ENCODE results near the gene CRYBB3. TPM values are rescaled to one million over a fixed set of nuclear protein-coding genes. Genes with fewer than 3 reads are reported as not detected.

Gene CRYBB3
- not detected for polyA plus RNA-seq

- Mint-ChIP-seq H3K27me3 (peaks cover 4% of the 10 kb centered on the region), H3K27ac (peak within 1 kb of the TSS in 1 of 3 donors; percentile 6)
These were observed at the start of gene CRYBB3 for GRCh38 chr22:25199731-25200520. Gene CRYBB3 (plus strand): TSS chr22:25199858. CDS start chr22:25201397, 1,539 bp downstream.

DNA sequence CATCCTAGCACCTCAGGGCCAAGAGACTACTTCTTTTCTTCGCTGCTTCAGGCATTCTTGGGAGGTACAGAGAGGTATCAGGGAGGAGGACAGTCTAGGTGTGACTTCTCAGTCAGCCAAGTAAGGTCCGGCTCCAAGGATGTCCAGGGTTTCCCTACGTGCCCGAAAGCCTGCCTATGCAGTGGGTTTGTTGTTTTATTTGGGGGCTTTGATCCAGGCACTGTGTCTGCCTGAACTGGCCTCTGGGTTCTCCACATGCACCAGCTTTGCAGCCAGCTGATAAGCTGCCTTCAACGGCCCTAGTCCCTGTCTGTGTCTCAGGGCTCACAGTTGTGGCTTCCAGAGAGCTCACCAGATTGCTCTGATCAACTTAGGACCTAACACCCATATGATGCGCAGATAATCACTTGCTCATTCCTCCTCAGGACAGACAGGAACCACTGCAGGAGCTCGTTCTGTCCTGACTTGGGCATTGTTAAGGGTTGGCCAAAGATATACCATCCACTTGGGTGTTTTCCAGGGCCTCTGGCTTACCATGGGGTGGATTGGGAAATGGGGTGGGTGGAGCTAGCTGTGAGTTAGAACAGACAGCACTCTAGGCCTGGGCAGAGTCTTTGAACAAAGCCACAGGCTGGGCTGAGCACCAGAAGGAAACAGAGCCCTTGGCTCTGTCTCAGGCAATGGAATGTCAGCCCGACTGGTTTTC lies 45.5 kb upstream of the CRYBB3 start:
- H3K27ac Mint-ChIP-seq: no peak overlapping the region
- no peaks in the 10 kb centered on the region for H3K4me1 Mint-ChIP-seq
- H3K9me3 Mint-ChIP-seq: no peaks in the 10 kb centered on the region
- peaks cover 5% of the 10 kb centered on the region for H3K27me3 Mint-ChIP-seq
- no peak overlapping the region for H3K4me3 Mint-ChIP-seq
- no peaks in the 10 kb centered on the region for H3K36me3 Mint-ChIP-seq

More at GRCh38 chr22:25199731-25200520, at the start of gene CRYBB3:
- H3K9me3 Mint-ChIP-seq: no peaks in the 10 kb centered on the region
- no peaks in the 10 kb centered on the region for H3K36me3 Mint-ChIP-seq
- no peaks in the 10 kb centered on the region for H3K4me1 Mint-ChIP-seq
- H3K4me3 Mint-ChIP-seq: peak within 1 kb of the TSS in 1 of 4 donors; percentile 81

DNA sequence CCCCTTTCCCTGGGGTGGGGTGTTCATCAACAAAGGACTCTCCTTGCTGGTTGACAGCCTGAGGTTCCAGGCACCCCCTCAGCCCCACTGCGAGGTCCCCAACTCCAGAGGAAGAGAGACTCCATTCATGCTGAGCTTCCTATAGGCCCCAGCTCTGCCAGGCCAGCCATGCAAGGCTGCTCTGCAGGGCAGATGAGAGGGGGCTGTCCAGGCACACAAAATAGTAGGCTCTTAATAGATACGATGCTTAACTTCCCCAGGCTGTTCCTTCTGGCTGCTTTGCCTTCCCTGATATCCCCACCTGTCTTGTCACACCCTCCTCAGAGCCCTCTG lies 45.0 kb upstream of the CRYBB3 start:
- Mint-ChIP-seq H3K4me1 (no peaks in the 10 kb centered on the region), H3K27ac (peak overlapping the region in 1 of 3 donors; percentile 3), H3K27me3 (peaks cover 5% of the 10 kb centered on the region), H3K4me3 (no peak overlapping the region), H3K36me3 (no peaks in the 10 kb centered on the region), H3K9me3 (no peaks in the 10 kb centered on the region)

DNA sequence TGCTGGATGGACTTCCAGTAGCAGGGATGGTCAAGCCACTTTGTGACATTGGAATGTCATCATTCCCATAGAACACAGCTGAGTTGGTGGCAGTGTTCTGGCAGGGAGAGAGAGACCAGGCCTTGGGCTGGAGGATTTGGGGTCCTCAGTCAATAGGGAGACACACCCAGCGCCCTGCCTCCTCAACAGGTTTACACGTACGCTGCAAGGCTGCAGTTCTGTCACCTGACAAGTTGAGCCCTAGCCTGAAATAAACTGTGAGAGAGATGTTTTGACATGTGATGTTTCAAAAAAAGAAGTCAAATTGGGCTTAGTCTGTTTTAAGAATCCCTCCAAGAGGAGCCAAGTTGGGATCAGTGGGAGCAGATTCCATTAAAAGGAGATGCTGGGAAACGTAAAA lies 42.9 kb upstream of the CRYBB3 start:
- no peaks in the 10 kb centered on the region for H3K9me3 Mint-ChIP-seq
- no peak overlapping the region for H3K4me3 Mint-ChIP-seq
- no peaks in the 10 kb centered on the region for H3K4me1 Mint-ChIP-seq
- peaks cover 5% of the 10 kb centered on the region for H3K27me3 Mint-ChIP-seq
- no peak overlapping the region for H3K27ac Mint-ChIP-seq
- H3K36me3 Mint-ChIP-seq: no peaks in the 10 kb centered on the region

DNA sequence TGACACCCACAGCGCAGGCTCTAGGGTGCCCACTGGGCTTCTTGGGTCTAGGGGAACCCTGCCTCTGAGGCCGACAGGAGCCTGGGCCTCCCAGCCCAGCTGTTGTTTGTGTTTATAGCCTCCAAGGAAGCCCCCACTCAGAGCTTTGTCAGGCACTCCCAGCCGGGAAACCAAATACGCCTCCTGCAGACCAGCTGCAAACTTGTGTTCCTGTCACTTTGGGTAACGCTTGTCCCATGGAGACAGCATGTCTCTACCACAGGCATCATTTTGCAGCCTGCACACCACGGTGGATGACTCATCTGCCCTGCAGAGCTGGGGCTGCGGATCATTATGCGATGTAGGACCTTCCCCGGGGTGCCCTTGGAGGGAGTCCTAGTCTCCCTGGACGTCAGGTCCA lies 40.6 kb upstream of the CRYBB3 start:
- Mint-ChIP-seq H3K4me3 (no peak overlapping the region), H3K27ac (no peak overlapping the region), H3K27me3 (peaks cover 2% of the 10 kb centered on the region), H3K4me1 (no peaks in the 10 kb centered on the region), H3K36me3 (no peaks in the 10 kb centered on the region), H3K9me3 (no peaks in the 10 kb centered on the region)

DNA sequence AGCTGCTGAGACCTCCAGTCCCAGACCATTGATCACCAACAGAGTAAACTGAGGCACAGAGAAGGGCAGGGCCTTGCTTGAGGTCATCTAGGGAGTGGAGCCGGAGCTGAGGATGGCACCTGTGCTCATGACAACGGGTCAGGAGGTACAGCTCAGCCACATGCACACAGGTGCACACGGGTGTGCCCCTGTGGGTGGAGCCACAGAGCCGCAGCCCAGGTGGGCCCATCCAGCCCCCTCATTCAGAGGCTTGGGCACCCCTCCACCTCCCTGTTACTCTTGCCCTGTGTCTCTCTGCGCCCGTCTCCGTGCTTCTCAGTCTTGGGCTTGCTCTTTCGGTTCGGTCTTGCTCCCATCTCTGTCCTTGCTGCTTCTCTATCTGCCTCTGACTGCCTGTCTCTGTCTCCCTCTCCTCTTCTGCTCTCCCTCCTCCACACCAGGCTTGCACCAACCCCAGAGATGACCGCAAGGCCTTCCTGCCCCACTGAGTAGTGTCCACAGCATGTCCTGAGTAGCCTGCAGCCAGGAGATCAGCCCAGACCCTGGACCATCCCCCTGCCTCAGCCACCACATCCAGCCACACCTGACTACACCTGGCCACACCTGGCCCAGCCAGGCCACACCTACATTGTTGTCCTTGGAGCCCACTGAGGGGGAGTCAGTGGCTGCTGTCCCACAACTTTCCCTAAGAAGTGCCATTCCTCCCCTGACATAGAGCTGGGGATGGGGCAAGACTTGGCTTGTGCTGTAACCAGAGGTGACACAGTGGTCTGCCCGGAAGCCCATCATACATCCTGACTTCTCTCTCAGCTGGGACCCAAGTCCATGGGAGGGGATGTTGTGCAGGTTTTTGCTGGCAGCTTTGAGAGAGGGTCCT lies 39.3 kb upstream of the CRYBB3 start:
- no peaks in the 10 kb centered on the region for H3K4me1 Mint-ChIP-seq
- peaks cover 2% of the 10 kb centered on the region for H3K27me3 Mint-ChIP-seq
- no peaks in the 10 kb centered on the region for H3K36me3 Mint-ChIP-seq
- no peaks in the 10 kb centered on the region for H3K9me3 Mint-ChIP-seq
- H3K27ac Mint-ChIP-seq: no peak overlapping the region
- H3K4me3 Mint-ChIP-seq: no peak overlapping the region

GRCh38 chr22:25161017-25161915 lies 38.4 kb upstream of the CRYBB3 start:
- no peak overlapping the region for H3K27ac Mint-ChIP-seq
- no peak overlapping the region for H3K4me3 Mint-ChIP-seq
- no peaks in the 10 kb centered on the region for H3K9me3 Mint-ChIP-seq
- no peaks in the 10 kb centered on the region for H3K36me3 Mint-ChIP-seq
- H3K27me3 Mint-ChIP-seq: peaks cover 2% of the 10 kb centered on the region
- H3K4me1 Mint-ChIP-seq: no peaks in the 10 kb centered on the region

GRCh38 chr22:25161916-25162530 lies 37.6 kb upstream of the CRYBB3 start:
- no peak overlapping the region for H3K4me3 Mint-ChIP-seq
- no peak overlapping the region for H3K27ac Mint-ChIP-seq
- no peaks in the 10 kb centered on the region for H3K9me3 Mint-ChIP-seq
- H3K27me3 Mint-ChIP-seq: peaks cover 2% of the 10 kb centered on the region
- no peaks in the 10 kb centered on the region for H3K36me3 Mint-ChIP-seq
- no peaks in the 10 kb centered on the region for H3K4me1 Mint-ChIP-seq

DNA sequence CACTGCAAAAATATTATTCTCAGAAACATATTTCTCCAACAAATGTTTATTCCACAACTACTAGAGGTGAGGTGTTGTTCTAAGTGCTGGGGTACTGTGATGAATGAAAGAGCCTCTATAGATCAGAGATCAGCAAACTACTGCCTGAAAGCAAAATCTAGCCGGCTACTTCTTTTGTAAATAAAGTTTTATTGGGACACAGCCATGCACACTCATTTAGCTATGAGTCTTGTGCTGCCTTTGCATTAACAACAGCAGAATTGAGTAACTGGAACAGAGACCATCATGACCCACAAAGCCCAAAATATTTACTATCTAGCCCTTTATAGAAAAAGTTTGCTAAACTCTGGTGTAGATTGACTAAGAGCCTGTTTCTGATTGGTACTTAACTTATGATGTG lies 37.1 kb upstream of the CRYBB3 start:
- H3K36me3 Mint-ChIP-seq: no peaks in the 10 kb centered on the region
- no peak overlapping the region for H3K4me3 Mint-ChIP-seq
- no peaks in the 10 kb centered on the region for H3K9me3 Mint-ChIP-seq
- H3K4me1 Mint-ChIP-seq: no peaks in the 10 kb centered on the region
- peak overlapping the region in 1 of 3 donors; percentile 1 for H3K27ac Mint-ChIP-seq
- peaks cover under 1% of the 10 kb centered on the region for H3K27me3 Mint-ChIP-seq

DNA sequence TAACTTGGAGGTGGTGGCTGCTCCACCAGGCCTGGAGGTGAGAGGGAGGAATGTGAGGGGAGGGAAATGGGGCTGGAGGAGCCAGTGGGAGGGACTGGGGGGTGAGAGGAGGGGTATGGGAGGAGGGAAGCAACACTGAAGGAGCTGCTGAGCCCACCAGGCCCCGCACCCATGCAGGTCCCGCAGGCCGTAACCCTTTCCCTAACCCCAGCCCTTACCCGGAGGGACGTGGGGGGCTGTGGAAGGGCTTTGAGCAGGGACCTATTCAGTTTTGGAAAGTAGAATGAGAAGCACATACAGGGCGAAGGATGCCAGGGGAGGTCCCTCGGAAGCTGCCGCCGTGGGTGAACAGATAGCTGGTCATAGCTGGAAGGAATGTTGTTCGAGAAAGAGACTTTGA lies 33.9 kb upstream of the CRYBB3 start:
- no peaks in the 10 kb centered on the region for H3K36me3 Mint-ChIP-seq
- H3K9me3 Mint-ChIP-seq: no peaks in the 10 kb centered on the region
- H3K4me3 Mint-ChIP-seq: no peak overlapping the region
- no peaks in the 10 kb centered on the region for H3K27me3 Mint-ChIP-seq
- no peaks in the 10 kb centered on the region for H3K4me1 Mint-ChIP-seq
- no peak overlapping the region for H3K27ac Mint-ChIP-seq

DNA sequence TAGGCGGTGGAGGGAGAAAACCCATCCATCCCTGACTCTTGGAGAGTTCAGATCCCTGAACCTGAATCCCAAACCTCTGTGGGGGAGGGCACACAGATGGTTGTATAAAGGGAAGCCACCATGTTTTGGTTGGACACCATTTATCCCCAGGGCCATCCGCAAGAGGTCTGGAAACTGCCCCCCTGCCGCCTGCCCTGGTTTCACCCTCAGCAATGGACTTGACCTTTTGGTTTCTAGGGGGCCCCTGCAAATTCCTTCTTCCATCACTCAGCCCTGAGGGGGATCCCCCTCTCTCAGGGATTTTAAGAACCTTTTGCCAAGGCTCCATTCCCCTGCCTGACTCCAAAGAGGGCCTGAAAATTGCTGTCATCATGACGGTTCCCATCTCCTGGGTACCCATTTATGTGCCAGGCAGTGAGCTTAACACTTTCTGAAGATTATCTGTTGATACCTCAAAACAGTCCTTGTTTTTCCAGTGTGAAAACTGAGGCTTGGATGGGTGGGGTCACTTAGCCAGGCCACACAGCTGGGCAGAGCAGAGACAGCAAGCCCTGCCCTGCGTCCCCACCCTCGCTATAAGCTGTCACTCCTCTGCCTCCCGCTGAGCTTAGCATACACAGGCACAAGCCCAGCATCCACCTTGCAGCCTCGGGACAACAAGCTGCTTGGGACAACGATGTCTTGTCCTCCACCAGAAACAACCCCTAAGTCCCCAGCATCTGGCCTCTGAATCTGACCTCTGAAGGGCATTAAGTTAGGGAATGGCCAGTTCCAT lies 33.2 kb upstream of the CRYBB3 start:
- Mint-ChIP-seq H3K27me3 (no peaks in the 10 kb centered on the region), H3K4me1 (no peaks in the 10 kb centered on the region), H3K4me3 (no peak overlapping the region)

GRCh38 chr22:25167082-25167481 lies 32.6 kb upstream of the CRYBB3 start:
- H3K9me3 Mint-ChIP-seq: no peaks in the 10 kb centered on the region
- H3K27me3 Mint-ChIP-seq: no peaks in the 10 kb centered on the region
- peak overlapping the region in 1 of 3 donors; percentile 76 for H3K27ac Mint-ChIP-seq
- no peaks in the 10 kb centered on the region for H3K36me3 Mint-ChIP-seq
- no peaks in the 10 kb centered on the region for H3K4me1 Mint-ChIP-seq
- no peak overlapping the region for H3K4me3 Mint-ChIP-seq

More for the DNA sequence above, 33.2 kb upstream of the CRYBB3 start:
- Mint-ChIP-seq H3K36me3 (no peaks in the 10 kb centered on the region), H3K9me3 (no peaks in the 10 kb centered on the region), H3K27ac (no peak overlapping the region)

- H3K27me3 Mint-ChIP-seq: no peaks in the 10 kb centered on the region
- H3K4me3 Mint-ChIP-seq: no peak overlapping the region
- no peaks in the 10 kb centered on the region for H3K36me3 Mint-ChIP-seq
- H3K9me3 Mint-ChIP-seq: no peaks in the 10 kb centered on the region
- no peaks in the 10 kb centered on the region for H3K4me1 Mint-ChIP-seq
- H3K27ac Mint-ChIP-seq: no peak overlapping the region
These were observed 31.6 kb upstream of the CRYBB3 start for GRCh38 chr22:25167834-25168601.
